Measurements from ENCODE around the gene ST7. TPM values are rescaled to one million over a fixed set of nuclear protein-coding genes. Genes with fewer than 3 reads are reported as not detected.

Gene ST7
- total and polyA plus RNA-seq, 2 of the 13 experiments (the other 11 are each of a cell fraction or from before 2014, with no cell fraction given) = 17.3 to 23.5 TPM

DNA sequence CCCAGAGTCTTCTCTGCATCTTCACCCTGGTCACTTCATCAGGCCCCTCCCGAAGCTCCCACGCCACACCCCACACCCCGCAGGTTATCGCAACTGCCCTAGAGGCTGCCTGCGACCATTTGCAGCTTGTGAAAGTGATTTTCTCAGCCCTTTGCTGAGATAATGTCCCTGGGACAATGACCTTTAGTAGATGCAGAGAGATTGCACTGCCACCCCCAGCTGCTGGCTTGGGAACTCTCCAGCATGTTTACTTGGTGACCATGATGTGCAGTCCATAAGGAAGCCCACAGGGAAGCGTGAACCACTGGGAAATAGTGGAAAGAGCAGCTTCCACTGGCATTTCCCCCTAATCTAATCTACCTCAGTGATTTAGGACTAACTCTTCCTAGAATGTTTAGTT lies 272.2 kb downstream of the ST7 start:
- peaks cover 0 to 4% of the 10 kb centered on the region in 2 experiments; a peak in 1 of 5 replicates for H3K36me3 ChIP-seq (replicated peaks in 1 of 2; ENCODE audit: control insufficient read depth in 1 of 2, insufficient read depth in 2 of 2, low read length in 2 of 2)
- H3K4me3 ChIP-seq (replicated peaks in 1 of 3; ENCODE audit: insufficient read depth in 1 of 3, low read depth in 2 of 3, low read length in 3 of 3) = no peak overlapping the region
- no peaks in the 10 kb centered on the region for H3K79me2 ChIP-seq (ENCODE audit: insufficient read depth, low read length)
- H3K9me3 ChIP-seq (ENCODE audit: low read length) = no peaks in the 10 kb centered on the region
- no TSS peak for BruUV-seq (replicated peaks)
- FAIRE-seq = no peak
- no peaks in the 10 kb centered on the region for H4K20me1 ChIP-seq (ENCODE audit: insufficient read depth, low read length)
- H2AFZ ChIP-seq (ENCODE audit: low read length) = no peak overlapping the region
- no peaks in the 10 kb centered on the region for H3K4me1 ChIP-seq (ENCODE audit: insufficient read depth, low read length)
- ATAC-seq = no peak
- no peak overlapping the region for H3K9ac ChIP-seq (ENCODE audit: insufficient read depth, low read depth, low read length)
- no peak overlapping the region for H3K4me2 ChIP-seq (ENCODE audit: low read depth, low read length)
- intact Hi-C loops (cut with micrococcal nuclease; ENCODE audit: unreplicated experiment) = no loop called here
- in situ Hi-C loops (cut with HindIII; ENCODE audit: extremely low pct_ligation_motif_present, low pct_unique_long_range_greater_than_20kb) = no loop called here
- CTCF ChIA-PET (ENCODE audit: low intra/inter-chr PET ratio, low total read pairs) = no interaction called here
- H3K27me3 ChIP-seq (ENCODE audit: control insufficient read depth in 1 of 2, insufficient read depth in 2 of 2, low read length in 2 of 2) = no peaks in the 10 kb centered on the region
- TF ChIP-seq IKZF1 (IDR thresholded peaks at IDR 0.05) (no peak), ATF7-NPFF (CRISPR knock-in tag; IDR thresholded peaks at IDR 0.05; ENCODE audit: low read depth) (no peak), FLYWCH1 (CRISPR knock-in tag; IDR thresholded peaks at IDR 0.05) (no peak), KMT2B (CRISPR knock-in tag; IDR thresholded peaks at IDR 0.05) (no peak), ZFP41 (CRISPR knock-in tag; IDR thresholded peaks at IDR 0.05; ENCODE audit: borderline replicate concordance) (no peak), CBX2 (IDR thresholded peaks at IDR 0.05; ENCODE audit: low read depth, low read length) (no peak), CBX2 (CRISPR knock-in tag; IDR thresholded peaks at IDR 0.05; ENCODE audit: low read depth) (no peak), PRDM15 (CRISPR knock-in tag; IDR thresholded peaks at IDR 0.05) (no peak), ZNF253 (CRISPR knock-in tag; IDR thresholded peaks at IDR 0.05; ENCODE audit: borderline replicate concordance) (no peak), NFRKB (IDR thresholded peaks at IDR 0.05) (no peak), KDM6A (CRISPR knock-in tag; IDR thresholded peaks at IDR 0.05; ENCODE audit: low read depth) (no peak)
- TF ChIP-seq, protein P1, sequence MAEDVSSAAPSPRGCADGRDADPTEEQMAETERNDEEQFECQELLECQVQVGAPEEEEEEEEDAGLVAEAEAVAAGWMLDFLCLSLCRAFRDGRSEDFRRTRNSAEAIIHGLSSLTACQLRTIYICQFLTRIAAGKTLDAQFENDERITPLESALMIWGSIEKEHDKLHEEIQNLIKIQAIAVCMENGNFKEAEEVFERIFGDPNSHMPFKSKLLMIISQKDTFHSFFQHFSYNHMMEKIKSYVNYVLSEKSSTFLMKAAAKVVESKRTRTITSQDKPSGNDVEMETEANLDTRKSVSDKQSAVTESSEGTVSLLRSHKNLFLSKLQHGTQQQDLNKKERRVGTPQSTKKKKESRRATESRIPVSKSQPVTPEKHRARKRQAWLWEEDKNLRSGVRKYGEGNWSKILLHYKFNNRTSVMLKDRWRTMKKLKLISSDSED (CRISPR knock-in tag; IDR thresholded peaks at IDR 0.05) = no peak
- TF ChIP-seq, protein P2, sequence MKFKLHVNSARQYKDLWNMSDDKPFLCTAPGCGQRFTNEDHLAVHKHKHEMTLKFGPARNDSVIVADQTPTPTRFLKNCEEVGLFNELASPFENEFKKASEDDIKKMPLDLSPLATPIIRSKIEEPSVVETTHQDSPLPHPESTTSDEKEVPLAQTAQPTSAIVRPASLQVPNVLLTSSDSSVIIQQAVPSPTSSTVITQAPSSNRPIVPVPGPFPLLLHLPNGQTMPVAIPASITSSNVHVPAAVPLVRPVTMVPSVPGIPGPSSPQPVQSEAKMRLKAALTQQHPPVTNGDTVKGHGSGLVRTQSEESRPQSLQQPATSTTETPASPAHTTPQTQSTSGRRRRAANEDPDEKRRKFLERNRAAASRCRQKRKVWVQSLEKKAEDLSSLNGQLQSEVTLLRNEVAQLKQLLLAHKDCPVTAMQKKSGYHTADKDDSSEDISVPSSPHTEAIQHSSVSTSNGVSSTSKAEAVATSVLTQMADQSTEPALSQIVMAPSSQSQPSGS (CRISPR knock-in tag; IDR thresholded peaks at IDR 0.05) = no peak
- TF ChIP-seq, protein P3, sequence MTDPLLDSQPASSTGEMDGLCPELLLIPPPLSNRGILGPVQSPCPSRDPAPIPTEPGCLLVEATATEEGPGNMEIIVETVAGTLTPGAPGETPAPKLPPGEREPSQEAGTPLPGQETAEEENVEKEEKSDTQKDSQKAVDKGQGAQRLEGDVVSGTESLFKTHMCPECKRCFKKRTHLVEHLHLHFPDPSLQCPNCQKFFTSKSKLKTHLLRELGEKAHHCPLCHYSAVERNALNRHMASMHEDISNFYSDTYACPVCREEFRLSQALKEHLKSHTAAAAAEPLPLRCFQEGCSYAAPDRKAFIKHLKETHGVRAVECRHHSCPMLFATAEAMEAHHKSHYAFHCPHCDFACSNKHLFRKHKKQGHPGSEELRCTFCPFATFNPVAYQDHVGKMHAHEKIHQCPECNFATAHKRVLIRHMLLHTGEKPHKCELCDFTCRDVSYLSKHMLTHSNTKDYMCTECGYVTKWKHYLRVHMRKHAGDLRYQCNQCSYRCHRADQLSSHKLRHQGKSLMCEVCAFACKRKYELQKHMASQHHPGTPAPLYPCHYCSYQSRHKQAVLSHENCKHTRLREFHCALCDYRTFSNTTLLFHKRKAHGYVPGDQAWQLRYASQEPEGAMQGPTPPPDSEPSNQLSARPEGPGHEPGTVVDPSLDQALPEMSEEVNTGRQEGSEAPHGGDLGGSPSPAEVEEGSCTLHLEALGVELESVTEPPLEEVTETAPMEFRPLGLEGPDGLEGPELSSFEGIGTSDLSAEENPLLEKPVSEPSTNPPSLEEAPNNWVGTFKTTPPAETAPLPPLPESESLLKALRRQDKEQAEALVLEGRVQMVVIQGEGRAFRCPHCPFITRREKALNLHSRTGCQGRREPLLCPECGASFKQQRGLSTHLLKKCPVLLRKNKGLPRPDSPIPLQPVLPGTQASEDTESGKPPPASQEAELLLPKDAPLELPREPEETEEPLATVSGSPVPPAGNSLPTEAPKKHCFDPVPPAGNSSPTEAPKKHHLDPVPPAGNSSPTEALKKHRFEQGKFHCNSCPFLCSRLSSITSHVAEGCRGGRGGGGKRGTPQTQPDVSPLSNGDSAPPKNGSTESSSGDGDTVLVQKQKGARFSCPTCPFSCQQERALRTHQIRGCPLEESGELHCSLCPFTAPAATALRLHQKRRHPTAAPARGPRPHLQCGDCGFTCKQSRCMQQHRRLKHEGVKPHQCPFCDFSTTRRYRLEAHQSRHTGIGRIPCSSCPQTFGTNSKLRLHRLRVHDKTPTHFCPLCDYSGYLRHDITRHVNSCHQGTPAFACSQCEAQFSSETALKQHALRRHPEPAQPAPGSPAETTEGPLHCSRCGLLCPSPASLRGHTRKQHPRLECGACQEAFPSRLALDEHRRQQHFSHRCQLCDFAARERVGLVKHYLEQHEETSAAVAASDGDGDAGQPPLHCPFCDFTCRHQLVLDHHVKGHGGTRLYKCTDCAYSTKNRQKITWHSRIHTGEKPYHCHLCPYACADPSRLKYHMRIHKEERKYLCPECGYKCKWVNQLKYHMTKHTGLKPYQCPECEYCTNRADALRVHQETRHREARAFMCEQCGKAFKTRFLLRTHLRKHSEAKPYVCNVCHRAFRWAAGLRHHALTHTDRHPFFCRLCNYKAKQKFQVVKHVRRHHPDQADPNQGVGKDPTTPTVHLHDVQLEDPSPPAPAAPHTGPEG (CRISPR knock-in tag; IDR thresholded peaks at IDR 0.05) = no peak
- DNase-seq (ENCODE audit: low spot score) = no peak
- POLR2A ChIA-PET = no interaction called here
- WGBS (ENCODE audit: low lambda C conversion rate) = 99% methylated on average over 6 of the region's 6 CpGs
- no peak overlapping the region for H3K27ac ChIP-seq (ENCODE audit: extremely low read length, insufficient read depth, low read length)
